HG02943 (cell line): ENCODE results near the gene TFF3.
"Not testable (repeated sequence)": the region's sequence is repeated elsewhere in the genome, so short reads cannot be mapped to it uniquely, and the experiment has no call there.

Experiments
- ATAC-seq: cut with Tn5 transposase; IDR thresholded peaks from one replicate; pipeline ENCODE4 v1.9.1; 2021; ENCODE audit warnings: mild to moderate bottlenecking, low read depth, moderate library complexity; ENCODE audit not compliant: unreplicated experiment

TFF3 gene

DNA sequence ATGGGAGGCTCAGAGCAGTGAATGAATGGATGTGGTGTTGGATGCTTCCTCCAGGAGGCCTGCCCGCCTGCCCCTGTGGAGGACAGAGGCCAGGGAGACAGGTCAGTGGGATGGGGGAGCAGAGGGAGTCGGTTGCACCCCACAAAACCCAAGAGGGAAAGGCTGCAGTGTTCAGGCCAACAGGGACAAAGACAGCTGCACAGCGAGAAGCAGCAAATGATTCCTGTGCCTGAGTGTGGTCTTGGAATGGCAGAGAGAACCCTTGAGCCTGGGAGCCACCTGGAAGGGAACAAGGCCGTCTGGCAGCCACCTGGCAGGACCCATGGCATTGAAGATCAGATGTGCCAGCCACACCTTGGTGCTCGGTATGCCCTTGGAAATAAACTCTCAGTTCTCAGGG is 8.1 kb downstream of the TFF3 start:
- ATAC-seq: no peak

- no peak for ATAC-seq
These were observed 8.7 kb downstream of the TFF3 start for GRCh38 chr21:42306366-42307035.

- ATAC-seq: no peak
These were observed 9.5 kb downstream of the TFF3 start for GRCh38 chr21:42305707-42306147.

GRCh38 chr21:42304556-42305454 is 10.4 kb downstream of the TFF3 start:
- ATAC-seq: no peak

GRCh38 chr21:42303443-42303842 is 11.8 kb downstream of the TFF3 start:
- no peak for ATAC-seq

GRCh38 chr21:42302794-42303193 is 12.4 kb downstream of the TFF3 start:
- no peak for ATAC-seq

- ATAC-seq: no peak
These were observed 13.0 kb downstream of the TFF3 start for GRCh38 chr21:42302076-42302650.

DNA sequence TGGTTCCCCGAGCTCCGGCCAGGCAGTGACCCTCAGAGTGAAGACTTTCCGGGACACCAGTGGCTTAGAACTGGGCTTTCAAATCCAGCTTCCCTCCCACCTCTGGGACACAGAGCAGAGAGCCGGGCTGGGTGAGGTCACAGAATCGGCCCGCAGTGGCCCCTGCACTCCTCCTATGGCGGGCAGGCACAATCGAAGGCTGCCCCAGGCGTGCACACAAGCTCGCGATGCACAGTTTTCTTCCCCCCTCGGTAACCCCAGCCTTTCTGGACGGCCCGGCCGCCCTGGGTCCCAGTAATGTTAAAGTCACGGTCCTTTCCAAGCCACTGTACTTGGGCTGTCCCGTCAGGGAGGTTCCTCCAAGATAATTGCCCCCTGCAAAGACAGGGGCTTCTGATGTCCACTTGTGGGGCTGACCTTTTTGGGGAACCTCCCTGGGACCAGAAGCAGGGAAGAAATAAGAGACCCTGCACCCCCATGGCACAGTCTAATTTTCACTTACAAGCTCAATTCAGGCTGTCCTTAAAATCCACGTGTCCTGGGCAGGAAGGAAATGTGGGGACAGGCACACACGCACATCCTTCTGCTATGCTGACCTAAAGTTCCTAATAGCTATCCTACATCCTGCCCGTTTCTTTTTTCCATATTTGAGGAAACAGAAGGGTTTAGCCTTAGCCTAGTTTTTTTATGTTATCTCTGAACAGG is 13.7 kb downstream of the TFF3 start:
- no peak for ATAC-seq

- no peak for ATAC-seq
These were observed 14.3 kb downstream of the TFF3 start for GRCh38 chr21:42300956-42301355.

- no peak for ATAC-seq
These were observed 15.1 kb downstream of the TFF3 start for GRCh38 chr21:42300045-42300583.

DNA sequence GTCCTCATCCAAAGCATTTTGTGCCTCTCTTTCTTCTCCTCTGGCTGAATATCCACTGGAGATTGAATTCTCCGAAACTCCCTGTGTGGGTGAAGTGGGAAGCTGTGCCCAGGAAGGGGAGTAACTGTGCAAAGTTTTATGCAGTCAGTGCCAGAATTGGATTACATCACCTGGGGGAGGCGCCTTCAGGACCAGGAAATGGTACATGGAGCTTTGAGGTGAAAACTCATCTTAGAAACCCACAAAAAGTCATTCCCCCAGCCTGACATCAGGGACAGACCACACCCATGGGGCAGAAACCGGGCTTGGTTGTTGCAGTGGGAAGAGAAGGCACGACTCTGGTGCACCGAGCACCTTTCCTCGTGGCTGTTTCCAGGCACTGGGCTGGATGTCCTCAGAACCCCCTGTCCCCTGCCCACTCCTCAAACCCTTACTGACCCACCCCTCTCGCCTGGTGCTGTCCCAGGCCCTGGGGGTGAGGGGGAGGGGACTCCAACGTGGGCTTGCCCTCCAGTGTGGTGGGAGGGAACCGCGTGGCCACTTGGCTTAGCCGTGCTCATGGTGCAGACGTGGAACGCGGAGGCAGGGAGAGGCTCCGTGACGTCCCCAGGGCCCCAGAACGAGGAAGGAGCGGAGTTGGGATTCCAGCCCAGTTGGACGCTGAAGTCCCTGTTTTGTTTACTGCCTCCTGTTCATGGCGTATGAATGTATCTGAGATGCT is 15.7 kb downstream of the TFF3 start:
- ATAC-seq: no peak

DNA sequence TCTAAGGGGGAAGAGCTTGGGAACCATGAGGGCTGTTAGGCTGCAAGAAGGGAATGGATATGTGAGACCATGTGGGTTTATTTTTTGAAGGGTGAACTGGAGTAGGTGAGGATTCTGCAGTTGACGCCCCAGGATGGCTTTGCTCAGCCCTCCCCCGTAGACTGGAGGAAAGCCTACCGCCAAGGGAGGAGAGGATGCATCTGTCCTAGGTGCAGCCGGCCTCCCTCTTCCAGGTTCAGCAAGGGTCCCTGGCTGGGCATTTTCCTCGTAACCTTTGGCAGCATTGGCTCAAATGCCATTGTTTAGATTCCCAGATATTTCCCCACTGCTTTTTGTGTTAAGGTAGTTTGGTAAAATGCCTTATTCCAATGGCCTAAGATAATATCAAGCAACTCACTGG is 16.6 kb downstream of the TFF3 start:
- no peak for ATAC-seq

GRCh38 chr21:42298237-42298636 is 17.0 kb downstream of the TFF3 start:
- ATAC-seq: no peak

GRCh38 chr21:42297377-42297776 is 17.8 kb downstream of the TFF3 start:
- ATAC-seq: no peak

GRCh38 chr21:42296501-42296900 is 18.7 kb downstream of the TFF3 start:
- no peak for ATAC-seq

- ATAC-seq: no peak
These were observed 19.4 kb downstream of the TFF3 start for GRCh38 chr21:42295845-42296244.

- no peak for ATAC-seq
These were observed 20.8 kb downstream of the TFF3 start for GRCh38 chr21:42294273-42294880.

DNA sequence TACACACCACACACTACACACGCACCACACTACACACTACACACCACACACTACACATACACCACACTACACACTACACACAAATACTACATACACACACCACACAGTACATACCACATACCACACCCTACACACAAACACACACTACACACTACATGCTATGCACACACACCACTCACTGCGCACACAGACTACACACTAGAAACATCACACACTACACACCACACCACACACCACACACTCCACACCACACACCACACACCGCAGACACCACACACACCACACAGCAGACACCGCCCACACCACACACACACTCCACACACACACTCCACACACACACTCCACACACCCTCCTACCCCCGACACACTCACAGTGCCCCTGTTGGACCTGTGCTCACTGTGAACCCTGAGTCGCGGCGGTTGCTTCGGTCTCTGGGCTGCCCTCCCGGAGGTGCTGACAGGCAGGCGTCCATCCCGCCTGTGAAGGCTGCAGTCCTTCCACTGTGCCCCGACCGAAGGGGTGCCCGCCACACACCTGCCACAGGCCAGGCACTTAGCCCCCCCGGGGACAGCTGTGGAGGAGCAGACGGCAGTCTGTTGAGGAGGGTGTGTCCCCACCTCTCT is 21.4 kb downstream of the TFF3 start:
- ATAC-seq: no peak

DNA sequence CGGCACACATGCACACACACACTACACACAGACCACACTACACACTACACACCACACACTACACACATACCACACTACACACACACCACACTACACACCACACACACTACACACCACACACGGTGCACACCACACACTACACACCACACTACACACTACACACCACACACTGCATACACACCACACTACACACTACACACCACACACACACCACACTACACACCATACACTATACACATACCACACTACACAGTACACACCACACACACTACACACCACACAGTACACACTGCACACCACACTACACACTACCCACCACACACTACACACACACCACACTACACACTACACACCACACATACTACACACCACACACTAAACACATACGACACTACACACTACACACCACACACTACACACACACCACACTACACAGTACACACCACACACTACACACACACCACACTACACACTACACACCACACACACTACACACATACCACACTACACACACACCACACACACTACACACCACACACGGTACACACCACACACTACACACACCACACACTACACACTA is 22.6 kb downstream of the TFF3 start:
- ATAC-seq: not testable (repeated sequence)
